GM18505 (cell line): ENCODE measurements around the gene RFX5.
"Not testable (repeated sequence)": the region's sequence is repeated elsewhere in the genome, so short reads cannot be mapped to it uniquely, and the experiment has no call there.

Experiments used
- ATAC-seq: cut with Tn5 transposase; IDR thresholded peaks from one replicate; pipeline ENCODE4 v1.9.1; 2021; ENCODE audit not compliant: unreplicated experiment
- POLR2A ChIP-seq: IDR thresholded peaks from 4 replicates; pipeline ENCODE4 v1.6.1; 2011; ENCODE audit warnings: borderline replicate concordance; ENCODE audit not compliant: insufficient read depth, insufficient read length; ENCODE audit errors: extremely low read depth

Gene RFX5

DNA sequence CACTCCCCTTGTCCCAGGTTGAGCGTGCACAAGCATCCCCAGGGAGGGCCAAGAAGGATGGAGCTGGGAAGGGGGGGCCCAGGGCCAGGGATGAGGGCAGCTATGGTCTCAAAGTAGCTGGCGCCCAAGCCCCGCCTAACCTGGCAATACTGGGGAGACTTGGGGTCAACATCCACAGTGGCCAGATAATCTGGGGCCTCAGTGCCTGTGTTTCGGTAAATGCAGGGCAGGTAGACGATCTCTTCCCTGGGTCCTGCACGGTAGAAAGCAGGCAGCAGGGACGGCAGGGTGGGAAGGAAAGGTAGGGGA, 22.2 kb upstream of the RFX5 start:
- no peak for ATAC-seq
- no peak for TF ChIP-seq POLR2A

DNA sequence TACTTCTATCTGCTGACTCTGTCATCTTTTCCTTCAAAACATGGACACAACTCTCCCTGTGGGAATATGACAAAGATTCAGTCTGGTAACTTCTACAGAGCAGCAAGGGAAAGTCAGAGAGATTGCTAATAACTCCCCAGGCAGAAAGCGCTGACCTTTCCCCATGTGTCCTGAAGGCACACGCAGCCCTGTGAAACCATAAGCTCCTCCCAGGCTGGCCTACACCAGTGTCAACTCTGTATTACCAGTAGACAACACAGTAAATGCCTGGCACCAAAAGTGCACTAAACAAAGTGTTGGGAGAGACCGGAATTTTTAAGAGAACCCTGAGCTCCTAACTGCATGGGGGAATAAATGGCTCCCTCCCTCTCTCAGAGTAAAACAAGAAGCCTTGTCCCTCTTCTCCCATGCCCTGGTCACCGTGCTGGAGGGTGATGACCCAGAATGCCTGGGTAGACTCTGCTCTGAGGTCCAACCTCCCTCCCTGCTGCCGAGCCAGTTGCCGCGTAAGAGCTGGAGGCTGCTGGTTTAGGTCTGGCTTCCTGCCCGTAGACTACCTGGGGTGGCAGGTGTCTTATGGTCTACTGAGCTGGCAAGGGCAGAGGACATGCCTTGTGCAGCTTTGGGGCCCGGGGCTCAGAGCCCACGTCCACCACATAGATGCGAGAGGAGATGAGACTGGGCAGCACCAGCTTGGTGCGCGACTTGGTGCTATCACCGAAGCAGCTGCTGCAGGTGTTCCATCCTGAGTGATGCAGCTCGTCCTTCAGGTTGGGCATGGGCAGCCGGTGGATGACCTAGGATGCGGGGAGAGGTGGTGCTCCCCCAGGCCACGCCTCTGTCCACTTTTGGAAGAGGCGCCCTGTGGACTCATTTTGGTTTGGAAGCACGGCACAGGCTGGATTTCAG, 21.6 kb upstream of the RFX5 start:
- no peak for ATAC-seq
- TF ChIP-seq POLR2A = no peak

DNA sequence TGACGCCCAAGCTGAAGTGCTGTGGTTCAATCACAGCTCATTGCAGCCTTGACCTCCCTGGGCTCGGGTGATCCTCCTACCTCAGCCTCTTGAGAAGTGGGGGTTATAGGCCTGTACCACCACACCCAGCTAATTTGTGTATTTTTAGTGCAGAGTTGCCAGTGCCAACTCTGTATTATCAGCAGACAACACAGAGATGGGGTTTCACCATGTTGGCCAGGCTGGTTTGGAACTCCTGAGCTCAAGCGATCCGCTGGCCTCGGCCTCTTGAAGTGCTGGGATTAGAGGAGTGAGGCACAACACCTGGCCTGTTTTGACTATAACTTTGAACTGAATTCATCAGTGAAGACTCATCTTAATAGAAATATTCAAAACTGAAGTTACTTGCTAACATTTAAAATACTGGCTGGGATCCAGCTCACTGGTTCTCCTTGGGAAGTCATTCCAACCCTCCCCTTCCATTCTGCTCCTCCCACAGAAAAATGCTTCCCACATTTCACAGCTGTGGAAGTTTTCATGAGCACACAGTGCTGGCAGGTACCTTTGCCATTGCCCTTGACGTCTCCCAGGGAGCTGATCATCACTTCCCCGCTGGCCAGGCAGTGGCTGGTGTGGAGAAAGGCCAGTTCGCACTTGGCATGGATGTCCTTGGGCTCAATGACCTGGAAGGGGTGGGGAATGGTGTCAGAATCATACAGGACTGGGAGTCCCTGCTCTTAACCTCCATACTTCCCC, 20.8 kb upstream of the RFX5 start:
- no peak for ATAC-seq
- no peak for TF ChIP-seq POLR2A

DNA sequence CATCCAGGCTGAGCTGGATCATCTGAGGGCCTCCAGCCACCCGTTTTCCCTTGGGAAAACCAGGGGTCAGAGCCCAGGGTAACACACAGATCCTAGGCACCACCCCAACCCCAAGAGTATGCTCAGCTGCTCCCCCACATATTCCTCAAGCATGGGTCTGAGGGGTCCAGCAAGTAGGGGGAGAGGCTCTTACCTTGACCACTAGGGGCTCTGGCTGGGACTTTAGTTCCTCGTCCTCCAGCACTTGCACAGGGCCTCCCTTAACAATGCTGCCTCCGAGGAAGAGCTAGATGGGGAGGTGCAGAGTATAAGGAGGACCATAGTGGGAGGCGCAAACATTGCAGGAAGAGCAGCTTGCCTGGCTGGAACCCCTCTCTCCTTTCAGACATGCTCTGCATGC, 17.9 kb upstream of the RFX5 start:
- no peak for TF ChIP-seq POLR2A
- no peak for ATAC-seq

DNA sequence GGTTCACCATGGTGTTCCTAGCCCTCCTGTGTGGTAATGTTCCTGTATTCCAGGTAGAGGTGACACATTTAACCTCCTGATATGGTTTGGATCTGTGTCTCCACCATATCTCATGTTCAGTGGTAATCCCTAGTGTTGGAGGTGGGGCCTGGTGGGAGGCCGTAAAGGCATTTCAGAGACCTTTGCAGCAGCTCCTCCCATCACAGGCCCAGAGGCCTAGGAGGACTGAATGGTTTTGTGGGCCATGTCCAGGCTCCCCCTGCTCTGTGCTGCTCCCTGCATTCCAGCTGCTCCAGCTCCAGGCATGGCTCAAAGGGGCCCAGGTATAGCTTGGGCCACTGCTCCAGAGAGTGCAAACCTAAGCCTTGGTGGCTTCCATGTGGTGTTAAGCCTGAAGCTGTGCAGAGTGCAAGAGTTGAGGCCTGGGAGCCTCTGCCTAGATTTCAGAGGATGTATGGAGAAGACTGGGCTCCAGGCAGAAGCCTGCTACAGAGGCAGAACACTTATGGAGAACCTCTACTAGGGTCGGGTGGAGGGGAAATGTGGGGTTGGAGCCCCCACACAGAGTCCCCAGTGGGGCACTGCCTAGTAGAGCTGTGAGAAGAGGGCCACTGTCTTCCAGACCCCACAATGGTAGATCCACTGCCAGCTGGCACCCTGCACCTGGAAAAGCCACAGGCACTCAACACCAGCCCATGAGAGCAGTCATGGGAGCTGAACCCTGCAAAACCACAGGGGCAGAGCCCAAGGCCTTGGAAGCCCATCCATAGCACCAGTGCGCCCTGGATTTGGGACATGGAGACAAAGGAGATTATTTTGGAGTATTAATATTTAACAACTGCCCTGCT, 15.5 kb upstream of the RFX5 start:
- no peak for ATAC-seq
- TF ChIP-seq POLR2A = no peak

DNA sequence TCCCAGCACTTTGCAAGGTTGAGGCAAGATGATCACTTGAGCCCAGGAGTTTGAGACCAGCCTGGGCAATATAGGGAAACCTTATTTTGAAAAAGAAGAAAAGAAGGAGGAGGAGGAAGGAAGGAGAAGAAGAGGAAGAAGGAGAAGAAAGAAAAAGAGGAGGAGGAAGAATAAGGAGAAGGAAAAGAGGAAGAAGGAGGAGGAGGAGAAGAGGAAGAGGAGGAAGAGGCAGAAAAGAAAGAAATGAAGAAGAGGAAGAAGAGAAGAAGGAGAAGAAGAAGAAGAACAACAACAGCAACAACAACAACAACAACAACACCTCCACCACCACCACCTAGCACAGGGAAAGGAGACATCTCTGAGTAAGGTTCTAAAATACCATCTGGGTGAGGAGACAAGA, 14.8 kb upstream of the RFX5 start:
- ATAC-seq = no peak
- TF ChIP-seq POLR2A = no peak

DNA sequence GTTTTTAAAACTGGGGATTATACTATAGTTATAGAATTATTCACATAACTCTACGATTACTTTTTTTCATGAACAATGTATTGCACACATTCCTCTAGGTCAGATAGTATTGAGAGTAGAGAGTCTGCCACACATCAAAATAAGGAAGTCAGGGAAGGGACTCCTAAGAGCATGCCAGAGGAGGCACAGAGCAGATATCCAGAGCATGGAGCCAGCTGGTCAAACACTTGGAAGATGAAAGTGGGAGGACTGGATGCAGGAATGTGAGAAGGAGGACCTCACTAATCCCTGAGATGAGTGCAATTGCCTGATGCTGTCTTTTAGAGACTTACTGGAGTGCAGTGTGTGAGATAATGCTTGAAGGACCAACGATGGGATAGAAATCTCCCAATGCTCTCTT, 9.6 kb upstream of the RFX5 start:
- ATAC-seq = no peak
- no peak for TF ChIP-seq POLR2A

DNA sequence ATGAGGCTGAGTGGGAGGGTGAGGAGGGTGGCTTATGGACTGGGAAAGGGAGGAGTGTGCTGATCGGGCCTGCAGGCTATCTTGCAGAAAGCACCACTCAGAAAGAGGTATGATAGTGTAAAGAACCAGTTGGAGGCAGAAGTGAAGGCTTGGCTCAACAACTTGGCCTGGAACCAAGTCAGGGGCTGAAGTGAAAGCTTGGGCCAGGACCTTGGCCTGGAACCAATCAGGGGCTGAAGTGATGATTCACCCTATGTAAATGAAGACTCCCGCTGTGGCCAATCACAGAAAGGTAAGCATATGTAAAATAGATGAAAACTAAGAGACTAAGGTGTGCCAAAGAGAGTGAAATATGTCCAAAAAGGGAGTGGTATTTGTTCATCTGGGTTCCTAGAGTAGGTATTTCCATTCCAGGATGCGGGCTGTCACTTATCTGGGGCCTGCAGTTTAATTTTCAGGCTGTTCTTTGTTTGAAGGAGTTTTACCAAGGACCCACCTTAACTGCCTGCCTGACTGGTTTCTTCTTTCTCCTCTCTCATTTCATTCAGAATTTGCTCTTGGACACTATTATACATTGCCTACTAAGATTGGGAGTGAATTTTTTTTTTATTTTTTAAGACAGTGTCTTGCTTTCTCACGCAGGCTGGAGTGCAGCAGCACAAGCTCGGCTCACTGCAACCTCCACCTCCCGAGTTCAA, 5.1 kb upstream of the RFX5 start:
- no peak for ATAC-seq
- TF ChIP-seq POLR2A = no peak

DNA sequence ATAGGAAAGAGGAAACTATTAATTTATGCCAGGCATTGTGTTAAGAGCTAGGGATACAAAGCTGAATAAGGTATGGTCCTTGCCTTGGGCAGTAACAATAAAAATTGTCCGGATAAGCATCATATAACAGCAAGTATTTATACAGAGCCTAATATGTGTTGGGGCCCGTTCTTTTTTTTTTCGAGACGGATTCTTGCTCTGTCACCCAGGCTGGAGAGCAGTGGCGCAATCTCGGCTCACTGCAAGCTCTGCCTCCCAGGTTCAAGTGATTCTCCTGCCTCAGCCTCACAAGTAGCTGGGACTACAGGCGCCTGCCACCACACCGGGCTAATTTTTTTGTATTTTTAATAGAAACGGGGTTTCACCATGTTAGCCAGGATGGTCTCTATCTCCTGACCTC, 3.3 kb upstream of the RFX5 start:
- not testable (repeated sequence) for ATAC-seq

DNA sequence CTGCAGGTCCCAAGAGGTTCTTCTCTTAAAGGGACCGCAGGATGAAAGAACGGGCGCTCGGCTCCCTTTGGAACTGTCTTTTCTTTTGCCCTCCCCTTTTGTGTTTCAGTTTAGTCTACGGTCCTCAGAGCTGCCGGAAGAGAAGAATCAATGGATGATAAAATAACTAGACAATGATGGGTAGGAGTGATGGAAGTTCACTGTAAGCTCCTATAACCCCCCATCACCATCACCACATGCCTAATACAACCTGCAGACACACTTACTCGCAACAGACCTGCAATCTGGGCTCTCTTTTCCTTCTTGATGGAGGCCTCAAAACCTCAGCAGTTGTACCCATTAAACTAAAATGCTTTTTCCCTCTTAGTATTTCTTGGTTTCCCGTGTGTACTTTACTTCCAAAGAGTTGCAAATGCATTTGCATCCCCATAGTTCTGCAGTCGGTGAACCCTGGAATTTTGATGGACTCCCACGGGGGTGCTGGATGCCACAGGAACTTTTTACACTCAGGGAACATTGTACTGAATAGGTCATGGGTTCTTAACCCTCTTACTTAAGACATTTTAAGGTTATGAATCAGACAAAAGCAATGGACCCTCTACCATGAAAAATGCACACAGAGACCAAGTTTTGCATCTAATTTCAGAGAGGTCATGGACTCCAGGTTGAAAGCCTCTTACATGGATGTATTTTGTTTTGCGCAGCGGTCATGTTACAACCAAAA, 633 bp upstream of the RFX5 start:
- ATAC-seq = peak; percentile 8
- TF ChIP-seq POLR2A = no peak

DNA sequence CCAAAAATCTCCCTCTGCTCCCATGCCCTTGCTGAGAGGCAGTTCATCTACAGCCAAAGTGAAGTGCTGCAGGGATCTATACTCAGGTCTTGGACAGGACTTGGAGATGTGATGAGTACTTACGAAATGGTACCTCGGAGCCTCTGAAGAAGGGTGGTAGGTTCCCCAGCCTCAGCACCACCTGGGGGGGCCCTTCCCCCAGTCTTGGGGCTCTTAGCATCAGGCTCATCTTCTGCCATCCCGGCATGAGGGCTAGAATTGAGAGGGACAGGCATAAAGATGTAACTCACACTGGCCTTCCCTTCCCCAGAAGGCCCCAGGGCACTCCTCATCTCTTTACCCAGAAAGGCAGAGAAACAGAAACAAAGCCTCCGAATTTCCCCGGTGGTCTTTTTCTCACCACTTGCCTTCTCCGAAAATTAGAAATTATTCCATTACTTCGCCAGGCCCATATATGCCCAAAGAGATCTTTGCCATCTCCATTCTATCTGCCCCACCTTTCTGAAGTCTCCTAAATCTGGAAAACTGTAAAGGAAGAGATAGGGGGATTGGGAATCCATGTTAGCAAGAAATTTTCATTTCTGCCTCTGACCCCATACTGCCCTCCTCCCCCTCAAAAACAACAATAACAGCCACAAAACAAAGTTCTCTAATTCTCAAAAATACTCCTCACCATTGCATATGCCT, 827 bp downstream of the RFX5 start:
- no peak for TF ChIP-seq POLR2A
- ATAC-seq = no peak

DNA sequence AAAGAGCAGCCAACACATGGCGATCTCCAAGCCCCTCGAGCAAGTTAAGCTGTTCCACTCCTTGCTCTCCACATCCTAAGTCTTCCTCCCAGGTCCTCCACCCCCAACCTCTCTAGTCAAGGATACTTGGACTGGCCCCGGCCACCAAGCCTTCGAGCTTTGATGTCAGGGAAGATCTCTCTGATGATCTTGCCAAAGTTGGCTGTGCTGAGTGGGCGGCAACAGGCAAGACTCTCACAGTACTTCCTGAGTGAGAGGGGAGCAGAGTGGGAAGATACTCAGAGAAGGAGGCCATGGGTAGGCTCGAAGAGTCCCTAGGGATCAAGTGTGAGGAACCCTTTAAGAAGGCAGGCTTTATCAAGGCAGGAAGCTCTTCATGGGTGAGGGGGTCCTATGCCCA, 2.8 kb downstream of the RFX5 start:
- no peak for TF ChIP-seq POLR2A

More for the DNA sequence above, 2.8 kb downstream of the RFX5 start:
- no peak for ATAC-seq
